Measurements from ENCODE around the gene MICAL3. TPM values are rescaled to one million over a fixed set of nuclear protein-coding genes. Genes with fewer than 3 reads are reported as not detected.

The MICAL3 gene
- polyA plus RNA-seq, 2 of the 4 experiments (the other 2 are of a cell fraction), result 20.5 to 30.1 TPM

GRCh38 chr22:17739196-17739975 is 285.0 kb downstream of the MICAL3 start:
- ChIA-PET POLR2A (no interaction called here), CTCF (interaction anchor here (0.7 to 1.5 kb wide), 4 partner anchors 13 to 337 kb away, joined by 3 read pairs; no protein-coding TSS in a partner anchor)
- ATAC-seq (no peak), DNase-seq (ENCODE audit: low read depth in 1 of 2, low spot score in 1 of 2) (no peak), FAIRE-seq (no peak)
- no peaks in the 10 kb centered on the region for H3K9me3 ChIP-seq
- no peak overlapping the region for H3K4me3 ChIP-seq
- H3K27ac ChIP-seq, result no peak overlapping the region
- TF ChIP-seq JUN (IDR thresholded peaks at IDR 0.05), result no peak
- TF ChIP-seq, protein P1, sequence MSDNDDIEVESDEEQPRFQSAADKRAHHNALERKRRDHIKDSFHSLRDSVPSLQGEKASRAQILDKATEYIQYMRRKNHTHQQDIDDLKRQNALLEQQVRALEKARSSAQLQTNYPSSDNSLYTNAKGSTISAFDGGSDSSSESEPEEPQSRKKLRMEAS (IDR thresholded peaks at IDR 0.05), result no peak
- TF ChIP-seq GATA3 (IDR thresholded peaks at IDR 0.05; ENCODE audit: borderline replicate concordance), result no peak
- TF ChIP-seq RNF2 (IDR thresholded peaks at IDR 0.05; ENCODE audit: borderline replicate concordance, low read depth), result no peak
- no peak for TF ChIP-seq SREBF2 (IDR thresholded peaks at IDR 0.05)
- TF ChIP-seq HOXB13 (CRISPR knock-in tag; IDR thresholded peaks at IDR 0.05; ENCODE audit: low read depth), result no peak
- no peak for TF ChIP-seq USF2 (IDR thresholded peaks at IDR 0.05)
- no peak for TF ChIP-seq HMGXB4 (CRISPR knock-in tag; IDR thresholded peaks at IDR 0.05; ENCODE audit: borderline replicate concordance)
- TF ChIP-seq JUNB (IDR thresholded peaks at IDR 0.05), result no peak
- TF ChIP-seq ZSCAN20 (CRISPR knock-in tag; IDR thresholded peaks at IDR 0.05), result no peak
- TF ChIP-seq CBX8 (IDR thresholded peaks at IDR 0.05), result no peak
- TF ChIP-seq ZC3H11A (IDR thresholded peaks at IDR 0.05), result no peak
- no peak for TF ChIP-seq HES2 (IDR thresholded peaks at IDR 0.05)
- TF ChIP-seq HDAC2 (IDR thresholded peaks at IDR 0.05), result no peak
- no peak overlapping the region for H3K4me2 ChIP-seq
- WGBS (ENCODE audit: missing lambda C conversion rate), result 95% methylated on average over 20 of the region's 36 CpGs
- H3K4me1 ChIP-seq, result no peaks in the 10 kb centered on the region

GRCh38 chr22:17738386-17739128 is 285.8 kb downstream of the MICAL3 start:
- no peak for ATAC-seq
- 96% methylated on average over 21 of the region's 21 CpGs for WGBS (ENCODE audit: missing lambda C conversion rate)
- CTCF ChIA-PET, result interaction anchor here (1.0 to 1.5 kb wide), 3 partner anchors 33 to 337 kb away, joined by 3 read pairs; no protein-coding TSS in a partner anchor

More at GRCh38 chr22:17738386-17739128, 285.8 kb downstream of the MICAL3 start:
- H3K4me1 ChIP-seq, result no peaks in the 10 kb centered on the region
- no peak overlapping the region for H3K4me3 ChIP-seq
- no peak overlapping the region for H3K27ac ChIP-seq
- no peaks in the 10 kb centered on the region for H3K9me3 ChIP-seq
- H3K4me2 ChIP-seq, result no peak overlapping the region
- TF ChIP-seq EP300 (IDR thresholded peaks at IDR 0.05), result no peak
- no peak for TF ChIP-seq RARB (CRISPR knock-in tag; IDR thresholded peaks at IDR 0.05)
- TF ChIP-seq CHD4 (IDR thresholded peaks at IDR 0.05; ENCODE audit: borderline replicate concordance), result no peak
- no peak for TF ChIP-seq TFCP2L1 (CRISPR knock-in tag; IDR thresholded peaks at IDR 0.05)
- no peak for TF ChIP-seq FOSL2 (IDR thresholded peaks at IDR 0.05)
- TF ChIP-seq FOSL2 (CRISPR knock-in tag; IDR thresholded peaks at IDR 0.05), result no peak
- no peak for TF ChIP-seq NR3C1 (IDR thresholded peaks at IDR 0.05)
- TF ChIP-seq TP53 (CRISPR knock-in tag; IDR thresholded peaks at IDR 0.05), result no peak
- TF ChIP-seq KDM5A (IDR thresholded peaks at IDR 0.05), result no peak
- POLR2A ChIA-PET, result interaction anchor here (0.7 kb wide), 1 partner anchor 100 kb away, joined by 3 read pairs; the partner anchor contains the start of gene BCL2L13
- DNase-seq (ENCODE audit: low read depth in 1 of 2, low spot score in 1 of 2), result no peak
- no peak for FAIRE-seq

Small RNA genes lying within 50 kb of the gene (small RNA-seq; reads per million reads assigned to genes)
- 0 reads per million in 6 experiments for gene MIR3198-1
- gene MIR648, result 0 reads per million in 6 experiments

Other genes with a start within 250 kb of the MICAL3 start
- gene PEX26, start 53.4 kb upstream of the MICAL3 start, polyA plus RNA-seq (2011; rRNA removed), result 12.4 and 15.3 TPM in 2 replicates
- 10.8 to 12.7 TPM (median 11.8 TPM) in 3 replicates for gene PEX26, start 53.4 kb upstream of the MICAL3 start, polyA plus RNA-seq (2017; fragmentation: RNase III; extraction: RNeasy Plus Mini Kit Qiagen cat#74134 plus additional on column Dnase treatment)
- 0.66 and 0.90 TPM in 2 replicates for gene TUBA8, start 86.2 kb upstream of the MICAL3 start, polyA plus RNA-seq (2011; rRNA removed)
- gene TUBA8, start 86.2 kb upstream of the MICAL3 start, polyA plus RNA-seq (2017; fragmentation: RNase III; extraction: RNeasy Plus Mini Kit Qiagen cat#74134 plus additional on column Dnase treatment), result 0.13 to 0.41 TPM in 2 of 3 replicates, not detected in the other
- gene USP18, start 125.6 kb upstream of the MICAL3 start, polyA plus RNA-seq (2011; rRNA removed), result 9.7 and 11.7 TPM in 2 replicates
- 4.7 to 5.9 TPM (median 5.7 TPM) in 3 replicates for gene USP18, start 125.6 kb upstream of the MICAL3 start, polyA plus RNA-seq (2017; fragmentation: RNase III; extraction: RNeasy Plus Mini Kit Qiagen cat#74134 plus additional on column Dnase treatment)